HG03342 (cell line): Measurements from ENCODE around the gene AVPI1.
A peak's percentile ranks its signal among the peaks of the same experiment; 100 is the strongest.

Source experiments
- ATAC-seq: cut with Tn5 transposase; IDR thresholded peaks from one replicate; pipeline ENCODE4 v1.9.1; 2021; ENCODE audit warnings: mild to moderate bottlenecking, moderate library complexity; ENCODE audit not compliant: unreplicated experiment

Gene AVPI1

GRCh38 chr10:97686962-97687784, at the start of gene AVPI1:
AVPI1 (minus strand) TSS chr10:97687241; CDS start chr10:97679905, 7,336 bp downstream.
- peak; percentile 91 for ATAC-seq

GRCh38 chr10:97736403-97736901, 49.4 kb upstream of the AVPI1 start:
- ATAC-seq, result peak; percentile 9

DNA sequence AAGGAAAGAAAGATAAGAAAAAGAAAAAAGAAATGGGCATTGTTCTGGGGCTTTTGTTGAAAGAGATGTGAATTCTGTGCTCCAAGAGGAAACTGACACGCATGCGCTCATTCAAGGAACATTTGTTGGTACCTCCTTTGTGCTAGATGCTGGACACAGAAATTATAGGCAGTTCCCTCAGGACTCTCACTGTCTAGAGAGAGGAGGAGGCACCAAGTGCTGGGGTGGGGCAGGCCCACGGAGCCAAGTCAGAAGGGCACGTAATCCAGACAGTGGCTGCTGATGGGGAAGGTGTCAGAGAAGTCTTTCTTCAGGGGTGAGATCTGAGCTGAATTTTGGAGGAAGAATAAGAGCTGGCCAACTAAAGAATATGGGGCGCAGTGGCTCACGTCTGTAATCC, 47.0 kb upstream of the AVPI1 start:
- no peak for ATAC-seq

DNA sequence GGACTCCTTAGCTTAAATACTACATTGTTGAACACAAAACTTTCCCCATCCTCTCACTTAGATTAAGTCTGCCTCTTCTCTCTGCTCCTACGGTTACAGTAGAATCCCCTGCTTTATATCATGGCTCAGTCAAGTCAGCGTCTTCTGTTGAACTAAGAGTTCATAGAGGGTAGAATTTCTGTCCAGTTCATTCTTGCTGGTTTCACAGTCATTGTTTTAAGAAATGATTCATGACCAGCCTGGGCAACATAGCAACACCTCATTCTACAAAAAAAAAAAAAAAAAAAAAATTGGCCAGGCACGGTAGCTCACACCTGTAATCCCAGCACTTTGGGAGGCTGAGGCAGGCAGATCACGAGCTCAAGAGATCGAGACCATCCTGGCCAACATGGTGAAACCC, 46.2 kb upstream of the AVPI1 start:
- ATAC-seq, result no peak

- no peak for ATAC-seq
Observed at GRCh38 chr10:97732052-97732359, 45.0 kb upstream of the AVPI1 start.

DNA sequence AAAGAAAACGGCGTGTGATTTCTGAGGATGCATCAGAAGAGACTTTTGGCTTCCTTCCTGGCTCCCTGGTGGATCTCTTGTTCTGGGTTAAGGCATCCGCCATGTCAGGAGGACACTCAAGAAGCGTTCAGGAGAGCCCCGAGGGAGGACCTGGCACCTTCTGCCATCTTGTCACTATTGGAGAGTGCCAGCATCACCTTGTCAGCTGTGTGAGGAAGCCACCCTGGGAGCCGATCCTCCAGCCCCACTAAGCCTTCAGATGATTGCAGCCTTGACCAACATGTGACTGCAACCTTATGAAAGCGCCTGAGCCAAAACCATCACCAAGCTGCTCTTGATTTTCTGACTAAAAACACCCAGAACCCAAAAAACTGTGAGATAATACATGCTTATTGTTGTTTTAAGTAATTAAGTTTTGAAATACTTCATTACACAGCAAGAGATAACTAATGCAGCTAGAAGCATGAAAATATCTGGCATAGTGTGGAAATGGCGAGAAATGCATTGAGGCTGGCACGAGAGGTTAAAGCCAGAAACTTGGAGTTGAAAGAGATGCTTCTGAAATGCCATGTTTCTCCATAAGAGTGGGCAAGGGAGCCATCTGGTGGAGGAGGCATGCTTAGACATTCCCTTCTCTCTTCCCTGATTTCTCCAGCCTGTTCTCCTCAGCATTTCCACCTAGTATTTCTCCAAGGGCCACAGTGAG, 44.5 kb upstream of the AVPI1 start:
- peak; percentile 58 for ATAC-seq

DNA sequence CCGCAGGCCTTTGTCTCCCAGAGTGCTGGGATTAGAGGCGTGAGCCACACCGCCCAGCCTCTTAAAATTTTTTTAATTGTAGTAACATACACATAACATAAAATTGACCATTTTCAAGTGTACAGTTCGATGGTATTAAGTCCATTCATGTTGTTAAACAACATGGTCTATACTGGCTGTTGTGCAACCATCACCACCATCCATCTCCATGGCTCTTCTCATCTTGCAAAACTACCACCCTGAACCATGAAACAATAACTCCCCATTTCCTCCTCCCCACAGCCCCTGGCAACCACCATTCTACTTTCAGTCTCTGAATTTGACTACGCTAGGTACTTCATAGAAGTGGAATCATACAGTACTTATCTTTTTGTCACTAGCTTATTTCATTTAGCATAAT, 42.0 kb upstream of the AVPI1 start:
- no peak for ATAC-seq

DNA sequence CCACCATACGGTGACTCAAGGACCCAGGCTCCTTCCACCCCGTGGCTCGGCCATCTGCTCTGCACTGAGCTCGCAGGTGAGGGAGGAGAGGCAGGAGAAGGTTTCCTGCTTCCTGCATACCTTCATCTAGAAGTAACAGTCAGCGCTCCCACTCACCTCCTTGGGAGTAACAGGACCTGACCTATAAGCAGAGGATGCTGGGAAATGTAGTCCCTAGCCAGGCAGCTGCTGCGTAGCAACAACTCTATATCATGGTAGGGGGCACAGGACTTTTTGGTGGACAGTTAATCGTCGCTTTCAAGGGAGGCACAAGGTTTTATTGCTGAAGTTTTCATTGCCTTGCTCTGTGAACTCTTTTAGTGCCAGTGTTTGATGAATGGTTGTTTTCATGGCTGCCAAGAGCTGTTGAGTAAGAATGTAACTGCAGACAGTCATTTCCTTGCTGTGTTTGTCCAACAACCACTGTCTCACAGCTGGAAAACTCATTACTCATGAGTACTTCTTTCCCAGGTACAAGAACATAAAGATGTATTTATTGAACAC, 39.7 kb upstream of the AVPI1 start:
- ATAC-seq, result no peak

- ATAC-seq, result no peak
Observed at GRCh38 chr10:97724341-97724941, 37.4 kb upstream of the AVPI1 start.

GRCh38 chr10:97723001-97723400, 36.0 kb upstream of the AVPI1 start:
- ATAC-seq, result no peak

DNA sequence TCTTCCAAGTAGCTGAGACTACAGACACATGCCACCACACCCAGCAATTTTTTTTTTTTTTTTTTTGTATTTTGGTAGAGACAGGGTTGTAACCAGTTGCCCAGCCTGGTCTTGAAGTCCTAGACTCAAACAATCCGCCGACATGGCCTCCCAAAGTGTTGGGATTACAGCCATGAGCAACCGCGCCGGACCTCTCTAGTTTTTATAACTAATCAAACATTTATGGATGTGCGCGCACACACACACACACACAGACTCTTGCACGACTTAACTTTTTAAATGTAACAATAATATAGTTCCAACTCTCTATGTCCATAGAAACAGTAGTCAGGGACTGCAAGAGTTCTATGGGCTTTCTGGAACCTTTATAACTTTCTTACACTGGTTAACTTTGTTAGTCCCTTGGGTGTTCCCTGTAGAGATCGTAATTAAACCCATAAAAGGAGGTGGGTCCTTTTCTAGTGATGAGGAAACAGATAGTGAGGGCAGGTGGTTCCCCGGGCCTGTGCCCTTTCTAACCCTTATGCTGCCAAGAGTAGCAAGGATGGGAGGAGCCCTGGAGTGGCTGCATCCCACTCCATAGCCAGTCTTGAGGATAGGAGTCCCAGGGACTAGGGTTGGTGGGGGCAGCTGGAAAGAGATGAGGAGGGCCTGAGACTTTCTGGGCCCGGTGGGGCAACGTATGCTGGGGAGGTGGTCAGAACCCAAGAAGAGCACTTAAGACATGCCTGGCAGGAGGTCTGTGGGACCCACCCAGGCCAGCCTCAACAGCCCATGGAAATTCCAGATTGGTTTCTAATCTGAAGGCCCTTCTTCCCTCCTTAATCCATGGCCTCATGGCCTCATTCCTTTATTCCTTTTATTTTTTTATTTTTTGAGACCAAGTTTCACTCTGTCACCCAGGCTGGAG, 35.1 kb upstream of the AVPI1 start:
- no peak for ATAC-seq

GRCh38 chr10:97719602-97720001, 32.6 kb upstream of the AVPI1 start:
- no peak for ATAC-seq

DNA sequence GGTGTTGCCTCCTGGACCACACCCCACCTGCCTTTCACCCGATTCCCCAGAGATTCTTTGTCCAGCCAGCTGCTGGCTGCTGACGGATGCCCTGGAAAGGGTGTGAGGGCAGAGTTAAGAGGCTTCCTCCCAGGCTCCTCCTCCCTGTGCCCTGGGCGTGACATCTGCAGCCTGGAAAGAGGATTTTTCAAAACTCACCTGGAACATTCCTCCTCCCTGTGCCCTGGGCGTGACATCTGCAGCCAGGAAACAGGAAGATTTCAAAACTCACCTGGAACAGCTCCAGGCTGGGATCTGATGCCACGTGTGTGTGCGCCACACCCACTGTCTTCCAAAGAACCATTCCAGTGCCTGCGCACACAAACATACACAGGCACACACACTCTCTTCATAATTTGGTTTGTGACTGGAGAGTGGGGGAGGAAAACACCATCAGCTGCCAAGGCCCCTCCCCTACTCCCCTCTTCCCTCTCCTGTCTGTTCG, 31.7 kb upstream of the AVPI1 start:
- no peak for ATAC-seq

- ATAC-seq, result no peak
Observed at GRCh38 chr10:97718178-97718577, 31.1 kb upstream of the AVPI1 start.

- no peak for ATAC-seq
Observed at GRCh38 chr10:97717627-97718026, 30.6 kb upstream of the AVPI1 start.

GRCh38 chr10:97715259-97715874, 28.3 kb upstream of the AVPI1 start:
- no peak for ATAC-seq

GRCh38 chr10:97714401-97715258, 27.6 kb upstream of the AVPI1 start:
- peak; percentile 39 for ATAC-seq

DNA sequence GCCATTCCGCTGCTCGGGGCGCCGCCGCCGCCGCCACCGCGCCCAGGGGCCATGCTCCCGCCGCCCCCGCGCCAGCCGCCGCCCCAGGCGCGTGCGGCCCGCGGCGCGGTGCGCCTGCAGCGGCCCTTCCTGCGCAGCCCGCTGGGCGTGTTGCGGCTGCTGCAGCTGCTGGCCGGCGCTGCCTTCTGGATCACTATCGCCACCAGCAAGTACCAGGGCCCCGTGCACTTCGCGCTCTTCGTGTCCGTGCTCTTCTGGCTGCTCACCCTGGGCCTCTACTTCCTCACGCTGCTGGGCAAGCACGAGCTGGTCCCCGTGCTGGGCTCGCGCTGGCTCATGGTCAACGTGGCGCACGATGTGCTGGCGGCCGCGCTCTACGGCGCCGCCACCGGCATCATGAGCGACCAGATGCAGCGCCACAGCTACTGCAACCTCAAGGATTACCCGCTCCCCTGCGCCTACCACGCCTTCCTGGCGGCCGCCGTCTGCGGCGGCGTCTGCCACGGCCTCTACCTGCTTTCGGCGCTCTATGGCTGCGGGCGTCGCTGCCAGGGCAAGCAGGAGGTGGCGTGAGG, 26.9 kb upstream of the AVPI1 start:
- peak; percentile 75 for ATAC-seq
